GM18870 (cell line): ENCODE results near the gene SND1.
A peak's percentile ranks its signal among the peaks of the same experiment; 100 is the strongest.

Experiments used
- ATAC-seq: cut with Tn5 transposase; IDR thresholded peaks from one replicate; pipeline ENCODE4 v1.9.1; 2021; ENCODE audit warnings: moderate library complexity; ENCODE audit not compliant: unreplicated experiment

The SND1 gene

GRCh38 chr7:127885843-127886242, 233.8 kb downstream of the SND1 start:
- ATAC-seq = no peak

- no peak for ATAC-seq
Measured at GRCh38 chr7:127886248-127886647, 234.3 kb downstream of the SND1 start.

GRCh38 chr7:127887096-127887495, 235.1 kb downstream of the SND1 start:
- ATAC-seq = no peak

GRCh38 chr7:127887631-127888030, 235.6 kb downstream of the SND1 start:
- ATAC-seq = no peak

GRCh38 chr7:127888411-127888810, 236.4 kb downstream of the SND1 start:
- no peak for ATAC-seq

GRCh38 chr7:127888825-127889224, 236.8 kb downstream of the SND1 start:
- no peak for ATAC-seq

- no peak for ATAC-seq
Measured at GRCh38 chr7:127889677-127890076, 237.7 kb downstream of the SND1 start.

- ATAC-seq = no peak
Measured at GRCh38 chr7:127890726-127891125, 238.7 kb downstream of the SND1 start.

- ATAC-seq = no peak
Measured at GRCh38 chr7:127891144-127891543, 239.2 kb downstream of the SND1 start.

- ATAC-seq = no peak
Measured at GRCh38 chr7:127891854-127892438, 240.0 kb downstream of the SND1 start.

- no peak for ATAC-seq
Measured at GRCh38 chr7:127892488-127893314, 240.7 kb downstream of the SND1 start.

GRCh38 chr7:127893547-127893946, 241.6 kb downstream of the SND1 start:
- ATAC-seq = no peak

- no peak for ATAC-seq
Measured at GRCh38 chr7:127894588-127894987, 242.6 kb downstream of the SND1 start.

- no peak for ATAC-seq
Measured at GRCh38 chr7:127895360-127895759, 243.4 kb downstream of the SND1 start.

- ATAC-seq = no peak
Measured at GRCh38 chr7:127895814-127896280, 243.9 kb downstream of the SND1 start.

GRCh38 chr7:127896659-127897058, 244.7 kb downstream of the SND1 start:
- ATAC-seq = no peak

- ATAC-seq = no peak
Measured at GRCh38 chr7:127897704-127898454, 245.9 kb downstream of the SND1 start.

- no peak for ATAC-seq
Measured at GRCh38 chr7:127899411-127899810, 247.4 kb downstream of the SND1 start.

- no peak for ATAC-seq
Measured at GRCh38 chr7:127900141-127900540, 248.1 kb downstream of the SND1 start.

GRCh38 chr7:127900732-127901685, 249.0 kb downstream of the SND1 start:
- peak; percentile 53 for ATAC-seq
